GM19239 (cell line): ENCODE measurements around the gene ARL5C.

Experiments used
- DNase-seq: peaks from one replicate; pipeline ENCODE4 v3.0.0; 2011; ENCODE audit warnings: low spot score; ENCODE audit not compliant: insufficient read length
- FAIRE-seq: peaks from 2 replicates; lab custom pipeline; 2011; peaks lifted over from hg19 to GRCh38; lab: Jason Lieb, UNC

Gene ARL5C, protein sequence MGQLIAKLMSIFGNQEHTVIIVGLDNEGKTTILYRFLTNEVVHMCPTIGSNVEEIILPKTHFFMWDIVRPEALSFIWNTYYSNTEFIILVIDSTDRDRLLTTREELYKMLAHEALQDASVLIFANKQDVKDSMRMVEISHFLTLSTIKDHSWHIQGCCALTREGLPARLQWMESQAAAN

DNA sequence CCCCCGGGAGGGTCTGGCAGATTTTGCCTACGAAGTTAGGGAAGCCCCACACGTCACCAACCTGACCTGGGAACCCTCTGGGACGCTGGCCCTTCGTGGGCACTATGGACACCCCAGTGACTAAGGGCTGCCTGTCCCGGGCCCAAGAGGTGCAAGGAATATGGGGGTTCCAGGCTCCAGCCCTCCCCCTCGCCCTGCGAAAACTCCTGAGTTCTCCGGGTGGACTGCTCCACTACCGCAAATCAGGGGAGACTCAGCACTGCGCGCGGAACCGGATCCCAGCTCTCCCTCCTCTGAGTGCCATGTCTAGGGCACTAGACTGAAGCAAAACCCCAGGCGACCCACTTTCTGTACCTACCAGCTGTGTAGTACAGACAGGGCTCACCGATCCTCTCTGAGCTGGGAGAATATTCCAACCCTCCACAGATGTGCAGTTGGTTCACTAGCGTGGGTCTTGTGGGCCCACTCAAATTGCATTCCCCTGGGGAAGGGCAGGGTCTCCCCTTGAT is at the start of gene ARL5C:
ARL5C (minus strand) TSS at position 321 of the 509 bp plus-strand sequence. CDS start 401 bp downstream, outside the sequence.
- FAIRE-seq: no peak
- DNase-seq: no peak

DNA sequence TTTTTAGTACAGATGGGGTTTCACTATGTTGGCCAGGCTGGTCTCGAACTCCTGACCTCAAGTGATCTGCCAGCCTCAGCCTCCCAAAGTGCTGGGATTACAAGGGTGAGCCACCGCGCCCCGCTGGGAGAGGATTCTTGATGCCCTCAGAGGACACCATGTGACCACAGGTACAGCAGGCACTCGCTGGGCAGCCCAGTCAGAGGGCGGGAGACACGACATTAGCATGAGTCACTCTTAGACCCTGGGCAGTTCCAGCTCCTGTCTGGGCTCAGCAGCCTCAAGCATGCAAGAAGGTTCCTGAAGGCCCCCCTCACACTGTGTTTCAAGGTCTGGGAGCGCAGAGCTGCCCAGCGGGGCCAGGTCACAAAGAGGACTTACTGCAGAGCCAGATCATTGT is 47.9 kb upstream of the ARL5C start:
- no peak for DNase-seq
- FAIRE-seq: no peak

DNA sequence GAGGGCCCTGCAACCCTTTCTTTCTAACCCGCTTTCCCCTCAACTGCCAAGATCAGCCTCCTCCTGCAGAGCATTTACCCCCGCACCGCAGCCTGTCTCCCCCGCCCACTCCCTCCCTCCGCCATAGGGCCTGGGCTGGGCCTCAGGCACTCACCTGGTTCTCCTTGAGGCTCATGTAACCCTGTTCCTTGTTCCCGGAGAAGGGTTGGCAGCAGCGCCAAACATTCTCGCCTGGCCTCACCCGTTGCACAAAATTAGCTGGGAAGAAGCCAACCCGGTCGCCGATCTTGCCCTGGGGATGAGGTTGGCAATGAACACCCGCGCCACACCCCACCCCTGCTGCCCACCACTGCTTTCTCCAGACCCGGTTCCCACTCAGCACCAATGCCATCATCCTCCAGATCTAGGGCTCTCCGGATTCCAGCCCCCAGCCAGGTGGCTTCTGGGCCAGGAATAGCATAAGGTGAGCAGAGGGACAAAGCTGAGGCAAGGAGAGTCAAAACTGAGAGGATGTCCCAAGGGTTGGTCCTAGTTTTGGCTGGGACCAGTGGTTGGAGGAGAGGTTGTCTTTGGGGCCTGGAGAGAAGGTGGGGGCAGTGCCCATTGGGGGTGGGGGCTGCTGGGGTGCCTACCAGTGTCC is 47.0 kb upstream of the ARL5C start:
- FAIRE-seq: no peak

DNA sequence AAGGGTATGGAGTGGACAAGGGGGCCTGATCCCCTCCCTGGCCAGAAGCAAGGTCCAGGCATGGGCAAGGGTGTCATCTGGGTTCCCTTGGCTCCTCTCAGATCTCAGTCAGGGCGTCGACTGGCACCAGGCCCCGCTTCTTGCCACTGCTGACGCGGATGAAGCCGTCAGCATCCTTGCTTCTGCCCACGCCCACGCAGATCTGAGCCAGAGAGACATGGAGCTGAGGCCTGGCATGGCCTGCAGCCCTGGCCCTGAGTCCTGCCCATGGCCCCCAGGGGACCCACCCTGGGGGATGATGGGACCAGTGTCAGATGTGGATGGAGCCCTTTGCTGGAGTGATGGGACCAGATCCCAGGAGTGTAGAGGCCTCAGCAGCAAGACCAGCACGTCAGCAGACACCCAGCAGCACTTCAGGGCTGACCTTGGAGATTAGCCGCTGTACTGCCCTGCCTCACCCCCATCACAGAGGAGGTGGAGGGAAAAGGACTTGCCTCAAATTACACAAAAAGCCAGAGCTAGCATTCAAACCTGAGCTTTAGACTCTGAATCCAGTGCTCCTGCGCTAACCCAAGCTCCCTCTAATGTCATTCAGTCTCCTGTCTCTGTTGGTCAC is 46.3 kb upstream of the ARL5C start:
- no peak for FAIRE-seq
- DNase-seq: no peak

More for the DNA sequence above, 47.0 kb upstream of the ARL5C start:
- DNase-seq: no peak

DNA sequence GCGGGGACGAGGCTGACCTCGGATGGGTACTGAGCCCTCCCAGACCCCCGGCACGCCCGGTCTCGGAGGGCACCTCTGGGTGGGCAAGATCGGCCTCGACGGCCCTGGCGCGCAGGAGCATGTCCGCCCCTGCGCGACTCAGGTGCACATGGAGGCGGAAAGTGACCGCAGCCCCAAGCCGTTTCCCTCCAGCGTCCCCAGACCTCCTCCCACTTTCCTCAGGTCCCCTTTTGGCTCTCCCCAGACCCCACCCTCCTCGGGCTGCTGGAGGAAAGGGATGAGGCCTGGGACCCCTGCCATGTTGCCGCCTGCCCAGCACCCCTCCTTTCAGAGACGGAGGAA is 44.1 kb upstream of the ARL5C start:
- FAIRE-seq (no peak), DNase-seq (no peak)

DNA sequence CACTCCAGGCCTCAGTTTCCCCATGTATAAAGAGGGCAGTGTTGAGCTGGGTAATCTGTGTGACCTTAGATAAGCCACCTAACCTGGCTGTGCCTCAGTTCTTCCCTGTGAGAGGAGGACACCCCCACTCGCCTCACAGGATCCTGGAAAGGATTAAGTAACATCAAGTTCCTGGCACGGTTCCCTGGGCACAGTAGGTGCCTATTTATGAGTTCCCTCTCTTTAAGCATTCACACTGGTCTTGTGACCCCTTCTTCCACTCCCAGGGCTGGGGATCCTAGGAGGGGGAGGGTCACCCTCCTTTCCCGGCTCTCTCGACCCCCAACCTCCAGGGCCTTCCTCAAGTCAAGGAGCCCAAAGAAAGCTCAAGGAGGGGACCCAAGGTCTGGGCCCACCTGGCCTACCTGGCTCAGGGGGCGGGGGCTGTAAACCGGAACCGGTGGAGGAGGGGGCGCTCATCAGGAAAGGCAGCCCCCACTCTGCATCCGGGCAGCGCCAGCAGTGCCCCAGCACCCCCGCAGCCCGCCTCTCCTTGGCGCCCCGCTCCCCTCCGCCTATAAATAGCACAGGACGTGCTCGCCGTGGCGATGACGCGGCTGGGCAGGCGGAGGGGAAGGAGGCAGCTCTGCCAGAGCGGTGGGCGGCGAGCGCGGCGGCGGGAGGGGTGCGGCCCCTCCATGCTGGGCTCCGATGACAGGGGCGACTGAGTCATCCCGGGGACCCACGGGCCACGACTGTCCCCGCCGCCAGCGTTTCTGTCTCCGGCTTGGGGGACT is 43.5 kb upstream of the ARL5C start:
- FAIRE-seq (no peak), DNase-seq (no peak)

DNA sequence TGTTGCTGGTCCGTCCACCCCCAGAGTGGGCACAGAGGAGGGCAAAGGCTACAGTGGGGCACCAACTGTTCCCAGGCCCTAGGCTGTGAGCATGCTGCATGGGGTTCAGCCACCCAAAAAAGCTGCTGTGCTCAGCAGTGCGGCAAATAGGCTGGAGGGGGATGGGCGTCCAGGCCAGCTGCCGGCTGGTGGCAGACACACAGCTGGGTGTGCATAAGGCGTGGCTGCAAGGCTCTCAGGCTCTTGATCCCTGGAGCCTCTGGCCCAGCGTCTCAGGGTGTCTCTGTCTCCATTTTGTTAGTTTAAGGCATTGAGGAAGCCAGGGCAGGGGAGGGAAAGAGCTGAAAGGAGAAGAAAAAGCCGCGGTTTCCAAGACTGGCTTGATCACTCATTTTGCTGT is 42.9 kb upstream of the ARL5C start:
- peak; percentile 79 for FAIRE-seq
- DNase-seq: peak; percentile 63

DNA sequence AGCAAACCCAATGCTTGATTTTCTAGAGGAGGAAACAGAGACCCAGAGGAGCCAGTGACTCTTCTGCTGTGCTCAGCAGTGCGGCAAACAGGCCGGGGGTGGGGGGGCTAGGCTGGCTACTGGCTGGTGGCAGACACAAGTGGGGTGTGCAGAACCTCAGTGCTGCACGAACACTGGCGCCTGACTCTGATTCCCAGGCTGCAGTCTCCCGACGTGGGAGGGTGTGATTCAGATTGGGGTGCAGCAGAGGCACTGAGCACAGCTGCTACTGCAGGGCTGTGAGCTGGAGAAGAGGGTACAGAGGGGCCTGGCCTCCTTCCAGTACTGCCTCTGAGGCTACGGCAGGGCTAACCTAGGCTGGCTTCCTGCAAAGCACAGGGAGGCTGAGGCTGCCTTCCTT is 42.2 kb upstream of the ARL5C start:
- DNase-seq (no peak), FAIRE-seq (no peak)

DNA sequence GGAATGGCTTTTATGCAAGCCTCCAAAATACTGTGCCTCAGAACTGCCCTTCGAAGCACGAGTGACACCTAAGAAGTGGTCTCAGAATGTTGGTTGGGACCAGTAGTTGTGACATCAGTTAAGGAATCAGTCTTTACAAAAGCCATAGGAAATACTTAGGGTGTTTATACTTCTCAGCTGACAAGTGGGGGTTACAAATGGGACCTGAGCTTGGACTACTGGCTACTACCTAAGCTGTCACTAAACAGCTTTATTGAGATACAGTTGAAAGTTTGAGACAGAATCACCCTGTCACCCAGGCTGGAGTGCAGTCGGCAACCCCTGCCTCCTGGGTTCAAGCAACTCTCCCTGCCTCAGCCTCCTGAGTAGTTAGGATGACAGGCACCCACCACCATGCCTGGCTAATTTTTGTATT is 39.2 kb upstream of the ARL5C start:
- DNase-seq (no peak), FAIRE-seq (no peak)

DNA sequence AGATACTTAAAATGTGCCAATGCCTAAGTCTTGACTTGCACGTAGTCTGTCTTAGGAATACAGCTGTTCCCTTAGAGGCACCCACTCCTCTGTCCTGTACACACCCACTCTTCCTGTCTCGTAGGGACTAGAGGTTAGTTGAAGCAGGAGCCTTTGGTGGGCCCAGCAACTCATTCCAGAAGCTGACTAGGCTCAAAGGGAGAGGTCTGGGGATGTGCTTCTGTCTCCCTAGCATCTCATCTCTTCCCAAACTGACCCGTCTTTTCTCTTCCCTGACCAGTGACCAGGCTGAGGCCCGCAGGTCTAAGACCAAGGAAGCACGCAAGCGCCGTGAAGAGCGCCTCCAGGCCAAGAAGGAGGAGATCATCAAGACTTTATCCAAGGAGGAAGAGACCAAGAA is 38.3 kb upstream of the ARL5C start:
- FAIRE-seq (no peak), DNase-seq (no peak)

DNA sequence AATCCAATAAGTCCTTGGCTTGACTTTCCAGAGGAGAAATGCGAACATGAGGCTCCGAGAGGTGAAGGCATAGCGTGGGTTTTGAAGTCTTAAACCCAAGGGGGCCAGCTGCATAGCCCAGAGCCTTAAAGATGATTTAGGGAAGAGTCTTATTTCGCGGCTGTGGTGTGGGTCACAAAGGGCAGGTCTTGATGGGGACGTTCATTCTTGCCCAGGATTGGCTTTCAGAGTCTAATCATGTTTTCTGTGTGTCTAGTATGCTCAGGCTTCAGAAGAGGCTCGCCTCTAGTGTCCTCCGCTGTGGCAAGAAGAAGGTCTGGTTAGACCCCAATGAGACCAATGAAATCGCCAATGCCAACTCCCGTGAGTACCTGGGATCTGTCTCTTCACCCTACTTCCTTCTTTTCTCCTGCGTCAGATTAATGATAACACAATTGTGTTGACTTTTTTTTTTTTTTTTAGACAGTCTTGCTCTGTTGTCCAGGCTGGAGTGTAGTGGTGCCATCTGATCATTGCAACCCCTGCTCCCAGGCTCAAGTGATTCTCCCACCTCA is 35.1 kb upstream of the ARL5C start:
- DNase-seq (no peak), FAIRE-seq (no peak)

DNA sequence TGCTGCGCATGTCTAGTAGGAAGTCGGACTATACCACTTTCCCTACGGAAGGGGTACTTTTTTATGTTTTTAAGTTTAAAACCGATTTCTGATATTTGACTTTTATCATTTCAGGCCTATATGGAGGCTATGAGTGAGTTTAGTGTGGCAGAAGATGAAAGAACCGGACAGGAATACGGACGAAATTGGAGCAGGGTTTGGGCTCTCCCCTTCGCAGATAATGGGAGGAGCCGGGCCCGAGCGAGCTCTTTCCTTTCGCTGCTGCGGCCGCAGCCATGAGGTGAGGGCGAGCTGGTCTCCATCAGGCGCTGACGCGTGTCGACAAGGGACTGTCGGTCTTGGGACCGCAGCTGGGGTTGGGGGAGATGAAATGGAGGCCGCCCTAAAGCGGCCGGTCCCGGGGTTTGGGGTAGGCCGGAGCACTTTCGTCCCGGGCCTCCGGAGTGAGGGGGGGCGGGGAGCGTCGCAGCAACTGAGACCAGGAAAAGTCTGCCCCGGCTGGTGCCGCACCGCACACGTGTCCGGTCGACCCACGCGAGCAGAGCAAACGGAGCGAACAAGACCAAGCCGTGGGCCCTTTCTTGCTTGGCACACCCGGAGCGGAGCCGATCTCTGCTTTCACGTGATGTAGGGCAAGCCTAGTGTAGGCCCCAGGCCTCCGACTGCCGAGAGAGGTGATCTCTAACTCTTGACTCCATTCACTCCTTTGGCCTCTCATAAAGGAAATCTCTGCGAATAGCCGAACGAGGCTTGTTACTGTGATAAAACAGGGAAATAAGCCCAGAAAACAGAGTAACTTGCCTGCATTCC is 34.3 kb upstream of the ARL5C start, which contains the start of gene RPL19:
RPL19 (plus strand) TSS at position 214 of the 810 bp plus-strand sequence; CDS start at position 276, 62 bp downstream.
- FAIRE-seq: peak; percentile 97
- peak; percentile 85 for DNase-seq

DNA sequence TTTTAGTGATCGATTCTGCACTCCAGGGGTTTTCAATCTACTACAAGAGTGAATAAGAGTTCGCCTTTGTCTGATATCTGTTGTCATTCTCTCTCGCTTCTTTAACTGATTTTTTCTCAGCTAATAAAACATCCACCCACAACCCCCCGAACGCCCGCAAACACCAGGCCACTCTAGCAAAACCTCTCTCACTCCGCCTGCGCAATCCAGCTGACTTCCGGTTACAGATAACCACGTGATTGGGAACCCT is 33.8 kb upstream of the ARL5C start:
- FAIRE-seq: no peak
- peak; percentile 90 for DNase-seq

DNA sequence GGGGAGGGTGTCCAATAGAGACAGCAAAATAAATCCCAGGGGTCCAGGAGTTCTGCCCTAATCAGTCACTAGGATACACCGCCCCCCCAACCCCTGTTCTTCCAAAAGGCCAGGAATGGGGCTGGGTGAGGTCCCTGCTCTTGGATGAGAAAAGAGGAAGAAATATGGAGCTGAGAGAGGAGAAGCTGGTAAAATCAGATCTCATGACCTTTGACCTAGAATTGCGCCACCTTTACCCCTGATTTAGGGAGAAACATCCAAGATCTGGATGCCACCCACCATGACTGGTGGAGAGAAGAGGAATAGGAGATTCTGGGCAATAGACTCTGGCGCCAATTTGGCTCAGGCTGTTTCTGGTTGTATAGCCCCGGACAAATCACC is 32.2 kb upstream of the ARL5C start:
- FAIRE-seq (no peak), DNase-seq (no peak)

DNA sequence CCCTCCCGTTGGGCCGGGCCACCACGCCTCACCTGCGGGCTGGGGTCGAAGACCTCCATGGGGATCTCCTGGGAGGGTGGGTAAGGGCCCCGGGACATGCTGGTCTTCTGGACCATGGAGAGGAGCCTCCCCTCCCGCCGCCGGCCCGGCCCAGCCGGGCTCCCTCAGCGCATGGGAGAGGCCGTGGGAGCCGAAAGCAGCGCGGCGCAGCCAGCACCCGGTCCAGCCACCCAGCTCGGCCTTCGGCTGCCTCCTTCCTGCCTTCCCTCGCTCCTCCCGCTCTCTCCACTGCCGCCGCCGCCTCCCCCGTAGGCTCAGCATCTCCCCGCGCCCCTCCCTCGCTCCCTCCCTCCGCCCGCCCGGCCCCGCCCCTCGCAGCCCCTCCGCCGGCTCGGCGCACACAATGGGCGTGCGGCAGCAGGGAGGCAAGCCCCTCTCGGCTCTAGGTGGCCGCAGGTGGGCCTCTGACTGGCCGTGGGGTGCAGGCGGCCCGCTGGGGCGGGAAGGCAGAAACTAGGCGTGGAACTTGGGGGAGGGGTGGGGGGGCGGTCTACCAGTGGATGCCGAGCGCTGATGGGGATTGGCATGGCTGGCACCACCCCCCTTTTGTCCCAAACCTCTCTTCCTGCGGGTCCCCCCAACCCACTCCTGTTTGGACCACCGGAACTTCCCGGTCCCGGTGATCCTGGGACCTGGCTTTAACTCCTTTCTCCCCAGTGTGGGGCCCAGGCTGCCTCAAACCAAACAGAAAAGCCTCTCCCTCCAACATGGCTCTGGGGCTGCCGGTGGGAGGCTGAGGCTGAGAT is 31.6 kb upstream of the ARL5C start, which contains the start of gene CACNB1:
CACNB1 (minus strand) TSS at position 290 of the 806 bp plus-strand sequence; CDS start at position 116, 174 bp downstream.
- FAIRE-seq (no peak), DNase-seq (peak; percentile 79)

DNA sequence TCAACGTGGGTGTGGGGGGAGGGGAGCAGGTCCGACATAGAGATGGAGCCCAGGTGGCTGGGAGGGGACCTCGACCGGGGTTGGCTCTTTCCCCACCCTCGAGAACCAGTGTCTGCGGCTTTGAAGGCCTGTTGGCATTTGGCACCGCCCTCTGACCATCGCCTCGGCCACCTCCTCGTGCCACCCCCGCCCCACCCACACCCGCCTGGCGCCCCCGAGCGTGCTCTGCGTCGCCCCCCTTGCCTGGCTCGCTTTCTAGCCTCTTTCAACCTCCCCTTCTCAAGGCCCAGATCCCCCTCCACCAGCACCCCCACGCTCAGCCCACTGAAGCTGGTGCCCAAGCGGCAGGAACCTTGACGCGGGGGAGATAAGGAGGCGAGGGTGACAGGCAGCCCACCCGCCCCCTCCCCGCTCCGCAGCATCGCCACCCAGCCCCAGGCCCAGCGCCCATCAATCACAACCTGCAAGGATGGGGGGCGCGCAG is 30.9 kb upstream of the ARL5C start:
- DNase-seq: peak; percentile 43
- no peak for FAIRE-seq

DNA sequence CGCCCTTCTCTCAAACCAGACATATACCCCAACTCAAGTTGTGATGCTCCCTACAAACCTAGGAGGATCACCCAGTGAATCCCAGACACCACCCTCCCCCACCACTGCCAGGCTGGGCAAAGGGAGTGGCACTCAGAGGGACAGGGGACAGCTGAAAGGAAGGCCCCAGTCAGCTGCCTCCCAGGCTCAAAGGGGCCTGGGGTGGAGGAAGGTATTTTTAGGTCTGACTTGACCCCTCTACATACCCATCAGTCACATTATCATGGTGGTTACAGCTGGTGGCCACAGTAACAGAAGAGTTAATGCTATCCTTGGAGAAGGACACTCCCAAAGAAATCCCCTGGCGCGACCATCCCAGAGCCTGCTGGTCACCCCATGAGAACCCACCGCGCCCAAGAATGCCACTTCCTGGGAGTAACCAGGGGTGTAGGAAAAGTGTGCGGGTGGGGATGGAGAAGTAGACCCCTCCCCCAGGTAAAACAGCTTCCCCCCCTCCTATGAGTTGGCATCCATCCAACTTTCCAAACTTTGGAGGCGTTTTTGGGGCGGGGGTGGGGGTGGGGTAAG is 30.4 kb upstream of the ARL5C start:
- FAIRE-seq (no peak), DNase-seq (no peak)

DNA sequence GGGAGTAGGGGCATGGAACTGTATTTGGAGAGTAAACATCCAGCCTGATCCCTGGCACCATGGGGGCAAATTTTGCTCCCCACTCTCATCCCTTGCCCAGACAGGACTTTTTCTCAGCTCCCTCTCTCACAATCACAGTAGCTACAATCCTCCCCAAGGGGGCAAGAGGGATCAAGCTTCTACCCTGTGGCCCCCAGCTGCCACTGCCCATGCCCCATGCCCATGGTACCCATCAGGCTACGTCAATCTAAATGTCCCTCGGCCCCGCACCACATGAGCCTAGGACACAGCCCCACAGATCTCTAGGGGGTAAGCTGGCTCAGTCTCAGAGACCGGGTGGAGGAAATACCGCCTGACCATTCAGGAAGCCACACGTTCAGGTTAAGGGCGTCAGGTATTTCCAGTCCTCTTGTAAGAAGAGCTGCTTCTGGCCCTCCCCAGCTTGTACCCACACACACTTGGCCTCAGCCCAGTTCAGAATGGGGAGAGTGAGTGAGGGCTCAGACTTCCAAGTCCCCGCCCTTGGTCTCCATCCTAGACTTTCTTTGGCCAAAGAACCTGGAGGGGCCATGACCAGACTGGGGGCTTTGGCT is 29.7 kb upstream of the ARL5C start:
- peak; percentile 40 for DNase-seq
- FAIRE-seq: no peak
